ENCODE measurements around the gene CCDC83. TPM values are rescaled to one million over a fixed set of nuclear protein-coding genes. Genes with fewer than 3 reads are reported as not detected.

The CCDC83 gene
- total RNA-seq, 6 donors from 2014 or later: not detected

- H3K9me3 ChIP-seq: peaks cover 0 to 6% (median 0%) of the 10 kb centered on the region in 4 donors
- WGBS, 2 donors: 76 to 82% methylated on average over 2 of the region's 2 CpGs
- no peak overlapping the region for H3K27ac ChIP-seq
- no peaks in the 10 kb centered on the region for H3K36me3 ChIP-seq
- H3K4me1 ChIP-seq: no peaks in the 10 kb centered on the region
- DNase-seq: no peak
- ATAC-seq (ENCODE audit: low FRiP score in 2 of 2): no peak
- no peaks in the 10 kb centered on the region for H3K27me3 ChIP-seq
- H3K4me3 ChIP-seq: no peak overlapping the region
- no peak for TF ChIP-seq POLR2AphosphoS5 (IDR thresholded peaks at IDR 0.05)
- TF ChIP-seq CTCF (IDR thresholded peaks at IDR 0.05): no peak
- TF ChIP-seq POLR2A (IDR thresholded peaks at IDR 0.05): no peak
- TF ChIP-seq EP300 (IDR thresholded peaks at IDR 0.05): no peak
Observed at GRCh38 chr11:85912414-85912813, 57.2 kb downstream of the CCDC83 start.

GRCh38 chr11:85913513-85913912 lies 58.3 kb downstream of the CCDC83 start:
- peak in 1 of 2 donors; percentile 67 for ATAC-seq (ENCODE audit: low FRiP score in 2 of 2)
- Histone ChIP-seq H3K27ac (no peak overlapping the region), H3K4me1 (no peaks in the 10 kb centered on the region), H3K9me3 (peaks cover 0 to 6% (median 0%) of the 10 kb centered on the region in 4 donors), H3K36me3 (no peaks in the 10 kb centered on the region), H3K4me3 (no peak overlapping the region), H3K27me3 (no peaks in the 10 kb centered on the region)
- DNase-seq: no peak
- no peak for TF ChIP-seq POLR2AphosphoS5 (IDR thresholded peaks at IDR 0.05)
- TF ChIP-seq CTCF (IDR thresholded peaks at IDR 0.05): no peak
- no peak for TF ChIP-seq POLR2A (IDR thresholded peaks at IDR 0.05)

DNA sequence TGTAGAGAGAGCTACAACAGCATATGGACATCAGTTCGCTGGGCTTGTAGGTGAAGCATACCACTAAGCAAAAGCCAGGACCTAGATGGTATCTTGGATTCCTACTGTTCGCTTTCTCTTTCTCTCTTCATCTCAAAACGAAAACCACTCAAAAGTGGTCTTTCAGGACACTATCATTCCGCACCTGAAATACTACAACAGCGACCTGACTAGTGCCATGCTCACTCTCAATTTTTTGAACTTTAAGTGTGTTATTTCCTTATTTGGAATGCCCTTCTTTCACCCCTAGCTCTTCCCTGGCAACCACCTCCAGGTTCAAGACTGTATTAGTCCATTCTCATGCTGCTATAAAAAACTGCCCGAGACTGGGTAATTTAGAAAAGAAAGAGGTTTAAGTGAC lies 59.2 kb downstream of the CCDC83 start:
- Histone ChIP-seq H3K27ac (no peak overlapping the region), H3K36me3 (no peaks in the 10 kb centered on the region), H3K27me3 (no peaks in the 10 kb centered on the region), H3K4me1 (no peaks in the 10 kb centered on the region), H3K4me3 (no peak overlapping the region), H3K9me3 (peaks cover 0 to 6% (median 0%) of the 10 kb centered on the region in 4 donors)
- 86 to 93% methylated on average over 6 of the region's 6 CpGs for WGBS, 2 donors
- TF ChIP-seq EP300 (IDR thresholded peaks at IDR 0.05) (no peak), POLR2AphosphoS5 (IDR thresholded peaks at IDR 0.05) (no peak), POLR2A (IDR thresholded peaks at IDR 0.05) (no peak), CTCF (IDR thresholded peaks at IDR 0.05) (no peak)
- ATAC-seq (ENCODE audit: low FRiP score in 2 of 2): no peak
- DNase-seq: no peak

- WGBS, 2 donors: 66 to 78% methylated on average over 4 of the region's 4 CpGs
- DNase-seq (no peak), ATAC-seq (ENCODE audit: low FRiP score in 2 of 2) (no peak)
- Histone ChIP-seq H3K36me3 (no peaks in the 10 kb centered on the region), H3K4me3 (no peak overlapping the region), H3K27ac (no peak overlapping the region), H3K4me1 (no peaks in the 10 kb centered on the region), H3K27me3 (no peaks in the 10 kb centered on the region), H3K9me3 (peaks cover 0 to 6% (median 0%) of the 10 kb centered on the region in 4 donors)
- TF ChIP-seq POLR2AphosphoS5 (IDR thresholded peaks at IDR 0.05): no peak
- TF ChIP-seq POLR2A (IDR thresholded peaks at IDR 0.05): no peak
- TF ChIP-seq EP300 (IDR thresholded peaks at IDR 0.05): no peak
- TF ChIP-seq CTCF (IDR thresholded peaks at IDR 0.05): no peak
Observed at GRCh38 chr11:85918910-85919794, 64.0 kb downstream of the CCDC83 start.

- no peak overlapping the region for H3K27ac ChIP-seq
- no peak overlapping the region for H3K4me3 ChIP-seq
- no peaks in the 10 kb centered on the region for H3K9me3 ChIP-seq
- 92 to 100% methylated on average over 1 of the region's 1 CpG for WGBS, 2 donors
- DNase-seq (no peak), ATAC-seq (ENCODE audit: low FRiP score in 2 of 2) (no peak)
- TF ChIP-seq CTCF (IDR thresholded peaks at IDR 0.05) (no peak), POLR2A (IDR thresholded peaks at IDR 0.05) (no peak), EP300 (IDR thresholded peaks at IDR 0.05) (no peak), POLR2AphosphoS5 (IDR thresholded peaks at IDR 0.05) (no peak)
- no peaks in the 10 kb centered on the region for H3K4me1 ChIP-seq
- H3K36me3 ChIP-seq: no peaks in the 10 kb centered on the region
- no peaks in the 10 kb centered on the region for H3K27me3 ChIP-seq
Observed at GRCh38 chr11:85922367-85922766, 67.2 kb downstream of the CCDC83 start.
